Activated naive CD4-positive, alpha-beta T cell treated with anti-CD3 and anti-CD28 coated beads for 36 hours (primary cell): ENCODE data around the gene ZFR. TPM values are rescaled to one million over a fixed set of nuclear protein-coding genes. Genes with fewer than 3 reads are reported as not detected.
A peak's percentile ranks its signal among the peaks of the same experiment; 100 is the strongest.
"Not testable (repeated sequence)": the region's sequence is repeated elsewhere in the genome, so short reads cannot be mapped to it uniquely, and the experiment has no call there.

Experiments used
- CTCF ChIA-PET: fragments of 350-600 bp; sonication (Branson Sonifier 250); formaldehyde crosslinking; loops from one replicate; lab custom pipeline; 2021; ENCODE audit warnings: antibody characterized with exemption; lab: Charles Lee
- DNase-seq: peaks from one replicate; pipeline ENCODE4 v3.0.0-alpha.2; 2020
- H3K27ac Mint-ChIP-seq: one replicate; pipeline ENCODE4 v1.8.0; 2021; ENCODE audit warnings: mild to moderate bottlenecking, mixed read lengths
- H3K27me3 Mint-ChIP-seq: one replicate; pipeline ENCODE4 v1.8.0; 2021; ENCODE audit warnings: low read depth, mixed read lengths
- H3K36me3 Mint-ChIP-seq: one replicate; pipeline ENCODE4 v1.8.0; 2021; ENCODE audit warnings: low read depth, mixed read lengths
- H3K4me1 Mint-ChIP-seq: one replicate; pipeline ENCODE4 v1.8.0; 2021; ENCODE audit warnings: low read depth, mixed read lengths
- H3K4me3 Mint-ChIP-seq: one replicate; pipeline ENCODE4 v1.8.0; 2021; ENCODE audit warnings: mild to moderate bottlenecking, moderate library complexity, mixed read lengths
- H3K9me3 Mint-ChIP-seq: one replicate; pipeline ENCODE4 v1.8.0; 2021; ENCODE audit warnings: mixed read lengths
- intact Hi-C: fragments of 100-400 bp; cut with micrococcal nuclease; formaldehyde crosslinking; loops from one replicate; pipeline ENCODE4 v1.15.1; 2023
- total RNA-seq, 2 experiments: library from RNA; stranded (reverse); gene quantifications; one replicate each; pipeline ENCODE4 v1.2.3, GENCODE V29; 2021

The ZFR gene
- total RNA-seq, 2 experiments from 2014 or later = 50.9 to 52.1 TPM

DNA sequence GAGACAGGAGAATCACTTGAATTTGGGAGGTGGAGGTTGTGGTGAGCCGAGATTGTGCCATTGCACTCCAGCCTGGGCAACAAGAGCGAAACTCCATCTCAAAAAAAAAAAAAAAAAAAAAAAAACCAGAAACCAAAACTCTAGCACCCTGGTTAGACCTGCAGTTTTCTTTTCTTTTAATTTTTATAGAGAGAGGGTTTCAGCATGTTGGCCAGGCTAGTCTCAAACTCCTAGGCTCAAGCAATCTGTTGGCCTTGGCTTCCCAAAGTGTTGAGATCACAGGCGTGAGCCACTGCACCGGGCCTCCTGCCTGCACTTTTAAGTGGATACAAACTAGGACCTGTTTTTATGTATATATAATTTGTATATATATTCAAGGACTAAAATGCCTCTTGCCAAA lies 118.9 kb downstream of the ZFR start:
- Mint-ChIP-seq H3K4me1 (no peaks in the 10 kb centered on the region), H3K4me3 (no peak overlapping the region), H3K27ac (no peak overlapping the region), H3K9me3 (peaks cover 7% of the 10 kb centered on the region), H3K27me3 (no peaks in the 10 kb centered on the region), H3K36me3 (no peaks in the 10 kb centered on the region)
- intact Hi-C loops = loop anchor here (5.0 to 10.0 kb wide), 3 partner anchors 233 to 498 kb away; no protein-coding TSS in a partner anchor
- no peak for DNase-seq
- CTCF ChIA-PET = interaction anchor here (0.6 to 1.7 kb wide), 2 partner anchors 93 to 106 kb away, joined by 3 to 4 read pairs; no protein-coding TSS in a partner anchor

GRCh38 chr5:32325062-32325461 lies 119.5 kb downstream of the ZFR start:
- Mint-ChIP-seq H3K4me1 (no peaks in the 10 kb centered on the region), H3K4me3 (no peak overlapping the region), H3K27me3 (no peaks in the 10 kb centered on the region), H3K9me3 (peaks cover 7% of the 10 kb centered on the region), H3K27ac (no peak overlapping the region), H3K36me3 (no peaks in the 10 kb centered on the region)
- intact Hi-C loops = loop anchor here (5.0 to 10.0 kb wide), 3 partner anchors 233 to 498 kb away; no protein-coding TSS in a partner anchor
- CTCF ChIA-PET = interaction anchor here (0.6 to 1.7 kb wide), 4 partner anchors 18 to 154 kb away, joined by 3 to 4 read pairs (median 4); no protein-coding TSS in a partner anchor
- no peak for DNase-seq

DNA sequence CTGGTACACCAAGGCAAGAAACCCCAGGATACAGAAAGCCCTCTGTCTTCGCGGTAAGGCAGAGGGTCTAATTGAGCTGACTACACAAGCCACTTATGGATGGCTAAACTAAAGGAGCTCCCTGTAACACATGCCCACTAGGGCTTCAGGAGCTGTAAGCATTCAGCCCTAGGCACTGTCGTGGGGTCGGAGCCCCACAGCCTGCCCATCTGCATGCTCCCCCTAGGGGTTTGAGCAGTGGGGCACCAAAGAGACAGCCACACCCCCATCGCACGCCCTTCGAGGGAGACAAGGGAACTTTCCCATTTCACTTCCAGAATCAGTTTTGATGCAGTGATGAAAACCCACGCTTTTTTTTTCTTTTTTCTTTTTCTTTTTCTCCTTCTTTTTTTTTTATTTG lies 120.8 kb downstream of the ZFR start:
- Mint-ChIP-seq H3K4me3 (no peak overlapping the region), H3K4me1 (no peaks in the 10 kb centered on the region), H3K36me3 (no peaks in the 10 kb centered on the region), H3K27me3 (no peaks in the 10 kb centered on the region), H3K27ac (no peak overlapping the region), H3K9me3 (peaks cover 7% of the 10 kb centered on the region)
- no peak for DNase-seq
- CTCF ChIA-PET = interaction anchor here (1.2 kb wide), 1 partner anchor 93 kb away, joined by 3 read pairs; no protein-coding TSS in a partner anchor
- intact Hi-C loops = loop anchor here (10.0 kb wide), 1 partner anchor 249 kb away; no protein-coding TSS in a partner anchor

DNA sequence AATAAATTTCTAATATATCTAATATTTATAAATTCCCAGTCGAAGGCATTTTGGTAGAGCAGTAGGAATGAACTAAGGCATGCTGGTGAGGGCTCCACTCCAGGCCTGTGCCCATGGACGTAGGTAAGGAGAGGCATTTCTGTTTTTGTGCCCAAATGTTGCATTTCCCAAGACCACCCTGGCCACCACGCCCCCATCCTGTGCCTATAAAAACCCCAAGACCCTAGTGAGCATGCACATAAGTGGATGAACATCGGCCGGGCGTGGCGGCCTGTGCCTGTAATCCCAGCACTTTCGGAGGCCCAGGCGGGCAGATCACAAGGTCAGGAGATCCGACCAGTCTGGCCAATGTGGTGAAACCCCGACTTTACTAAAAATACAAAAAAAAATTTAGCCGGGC lies 121.7 kb downstream of the ZFR start:
- H3K4me3 Mint-ChIP-seq = no peak overlapping the region
- intact Hi-C loops = loop anchor here (10.0 kb wide), 1 partner anchor 248 kb away; no protein-coding TSS in a partner anchor
- no peaks in the 10 kb centered on the region for H3K4me1 Mint-ChIP-seq
- no peaks in the 10 kb centered on the region for H3K27me3 Mint-ChIP-seq
- DNase-seq = no peak
- peaks cover 7% of the 10 kb centered on the region for H3K9me3 Mint-ChIP-seq
- CTCF ChIA-PET = interaction anchor here (1.2 kb wide), 1 partner anchor 92 kb away, joined by 3 read pairs; no protein-coding TSS in a partner anchor
- H3K36me3 Mint-ChIP-seq = no peaks in the 10 kb centered on the region
- no peak overlapping the region for H3K27ac Mint-ChIP-seq

DNA sequence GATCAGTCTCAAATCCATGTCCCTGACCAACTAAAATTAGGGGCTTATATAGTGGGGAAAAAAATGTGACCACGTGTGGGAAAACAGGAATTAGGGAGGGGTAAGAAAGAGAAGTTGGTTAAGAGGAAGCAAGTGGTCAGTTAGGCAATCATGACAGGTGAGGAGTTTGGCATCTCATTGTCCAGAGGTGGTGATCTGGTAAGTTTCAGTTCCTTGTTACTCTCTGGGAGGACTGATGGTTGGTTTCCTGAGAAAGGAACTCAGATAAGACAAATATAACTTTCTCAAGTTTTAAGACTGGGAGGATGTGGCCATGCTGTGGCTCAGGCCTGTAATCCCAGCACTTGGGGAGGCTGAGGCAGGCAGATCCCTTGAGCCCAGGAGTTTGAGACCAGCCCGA lies 122.8 kb downstream of the ZFR start:
- H3K4me3 Mint-ChIP-seq, DNase-seq, H3K27ac Mint-ChIP-seq, H3K27me3 Mint-ChIP-seq, H3K9me3 Mint-ChIP-seq, CTCF ChIA-PET, H3K36me3 Mint-ChIP-seq, H3K4me1 Mint-ChIP-seq: not testable (repeated sequence)
- intact Hi-C loops = loop anchor here (10.0 kb wide), 1 partner anchor 247 kb away; no protein-coding TSS in a partner anchor

DNA sequence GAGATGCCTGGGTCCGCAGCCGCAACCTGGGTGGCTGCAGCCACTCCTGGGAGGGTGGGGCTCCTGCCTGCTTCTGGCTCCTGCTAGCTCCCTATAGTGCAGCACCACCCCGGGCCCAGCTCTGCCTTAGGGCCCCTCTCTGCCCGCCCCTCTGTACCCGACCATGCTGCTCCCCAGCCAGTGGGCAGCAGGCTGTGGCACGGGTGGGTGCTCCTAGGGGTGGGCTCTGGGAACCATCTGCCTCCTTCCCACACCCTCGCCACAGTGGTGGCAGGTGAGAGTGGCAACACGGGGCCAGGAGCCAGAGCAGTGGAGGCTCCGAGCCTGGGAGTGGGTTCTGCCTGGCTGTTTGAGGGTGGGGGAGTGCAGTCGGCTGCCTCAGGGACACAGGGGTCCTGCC lies 124.0 kb downstream of the ZFR start:
- intact Hi-C loops = loop anchor here (10.0 kb wide), 1 partner anchor 246 kb away; no protein-coding TSS in a partner anchor
- H3K9me3 Mint-ChIP-seq = peaks cover 7% of the 10 kb centered on the region
- CTCF ChIA-PET = interaction anchor here (0.6 kb wide), 1 partner anchor 244 kb away, joined by 3 read pairs; no protein-coding TSS in a partner anchor

GRCh38 chr5:32319926-32320543 lies 124.5 kb downstream of the ZFR start:
- no peaks in the 10 kb centered on the region for H3K4me1 Mint-ChIP-seq
- H3K4me3 Mint-ChIP-seq = no peak overlapping the region
- no peaks in the 10 kb centered on the region for H3K36me3 Mint-ChIP-seq
- H3K27me3 Mint-ChIP-seq = no peaks in the 10 kb centered on the region
- peaks cover 7% of the 10 kb centered on the region for H3K9me3 Mint-ChIP-seq
- no peak for DNase-seq
- CTCF ChIA-PET = interaction anchor here (1.5 kb wide), 1 partner anchor 87 kb away, joined by 8 read pairs; no protein-coding TSS in a partner anchor
- H3K27ac Mint-ChIP-seq = no peak overlapping the region
- intact Hi-C loops = loop anchor here (10.0 kb wide), 1 partner anchor 245 kb away; no protein-coding TSS in a partner anchor

More for the DNA sequence above, 124.0 kb downstream of the ZFR start:
- Mint-ChIP-seq H3K27me3 (no peaks in the 10 kb centered on the region), H3K4me1 (no peaks in the 10 kb centered on the region), H3K36me3 (no peaks in the 10 kb centered on the region), H3K4me3 (no peak overlapping the region), H3K27ac (no peak overlapping the region)
- DNase-seq = no peak

DNA sequence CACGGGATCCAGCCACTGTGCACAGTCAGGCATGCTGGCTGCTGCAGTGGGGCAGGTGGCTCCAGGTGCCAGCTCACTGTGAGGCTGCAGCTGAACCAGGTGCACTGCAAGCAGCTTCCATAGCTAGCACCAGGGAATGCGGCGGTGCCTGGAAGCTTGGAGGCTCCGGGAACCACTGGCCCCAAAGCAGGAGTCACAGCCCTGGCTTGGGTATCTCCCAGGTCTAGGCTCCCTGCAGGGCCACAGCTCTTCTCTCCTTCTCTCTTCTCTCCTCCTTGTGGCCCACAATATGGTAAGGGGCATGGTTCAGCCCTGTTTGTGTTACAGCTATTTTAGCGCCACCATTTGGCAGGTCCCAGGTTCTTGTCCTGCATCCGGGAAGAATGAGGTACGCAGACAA lies 125.1 kb downstream of the ZFR start:
- Mint-ChIP-seq H3K27me3 (no peaks in the 10 kb centered on the region), H3K36me3 (no peaks in the 10 kb centered on the region), H3K4me1 (no peaks in the 10 kb centered on the region), H3K4me3 (no peak overlapping the region), H3K27ac (no peak overlapping the region), H3K9me3 (peaks cover 7% of the 10 kb centered on the region)
- CTCF ChIA-PET = interaction anchor here (1.5 kb wide), 1 partner anchor 87 kb away, joined by 8 read pairs; no protein-coding TSS in a partner anchor
- DNase-seq = no peak
- intact Hi-C loops = no loop called here

DNA sequence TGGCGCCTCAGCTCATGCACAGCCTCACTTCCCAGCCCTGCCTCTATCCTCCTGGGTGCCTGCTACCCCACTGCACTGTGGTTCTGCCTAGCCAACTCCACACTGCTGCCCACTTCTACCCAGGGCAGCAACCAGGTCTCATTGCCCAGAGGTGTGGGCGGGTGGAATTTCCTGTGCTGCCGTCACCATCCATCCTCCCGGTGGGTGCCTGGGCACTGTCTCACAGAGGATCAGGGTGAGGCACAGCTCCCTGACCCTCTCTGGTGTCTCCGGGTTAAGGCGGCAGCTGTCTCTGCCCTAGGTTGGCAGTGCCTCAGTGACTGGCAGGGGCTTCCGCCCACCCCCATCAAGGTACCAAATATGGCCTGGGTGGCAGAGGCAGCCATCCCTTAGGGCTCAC lies 127.5 kb downstream of the ZFR start:
- peaks cover 7% of the 10 kb centered on the region for H3K9me3 Mint-ChIP-seq
- H3K27me3 Mint-ChIP-seq = no peaks in the 10 kb centered on the region
- CTCF ChIA-PET = no interaction called here
- H3K27ac Mint-ChIP-seq = no peak overlapping the region
- no peaks in the 10 kb centered on the region for H3K36me3 Mint-ChIP-seq
- H3K4me3 Mint-ChIP-seq = no peak overlapping the region
- no peaks in the 10 kb centered on the region for H3K4me1 Mint-ChIP-seq
- DNase-seq = no peak
- intact Hi-C loops = no loop called here

DNA sequence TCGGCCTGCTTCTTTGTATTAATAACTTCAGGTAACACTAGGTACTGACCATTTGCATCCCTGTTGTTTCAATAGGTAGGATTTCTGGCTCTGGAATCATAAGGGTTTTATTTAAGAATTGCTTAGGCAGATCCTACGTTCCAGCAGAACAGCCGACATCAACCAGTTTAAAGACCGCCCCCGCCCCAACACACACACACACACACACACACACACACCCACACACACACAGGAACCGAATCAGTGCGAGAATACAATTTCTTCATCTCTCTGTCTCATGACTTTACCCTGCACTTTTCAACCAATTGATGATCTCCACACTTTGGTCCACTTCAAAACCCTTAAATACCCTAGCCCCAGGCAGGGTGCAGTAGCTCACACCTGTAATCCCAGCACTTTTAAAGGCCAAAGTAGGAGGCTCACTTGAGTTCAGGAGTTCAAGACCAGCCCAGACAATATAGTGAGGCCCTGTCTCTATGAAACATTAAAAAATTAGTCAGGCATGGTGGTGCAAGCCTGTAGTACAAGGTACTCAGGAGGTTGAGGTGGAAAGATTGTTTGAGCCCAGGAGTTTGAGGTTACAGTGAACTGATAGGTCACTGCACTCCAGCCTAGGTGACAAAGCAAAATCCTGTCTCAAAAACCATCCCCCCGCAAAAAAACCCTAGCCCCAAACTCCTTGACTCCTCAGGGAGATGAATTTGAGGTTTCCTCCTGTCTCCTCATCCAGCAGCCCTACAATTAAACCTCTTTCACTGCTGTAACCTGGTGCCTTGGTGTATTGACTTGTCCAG lies 129.1 kb downstream of the ZFR start:
- H3K4me1 Mint-ChIP-seq = peaks cover 9% of the 10 kb centered on the region
- no peak for DNase-seq
- CTCF ChIA-PET = no interaction called here
- H3K9me3 Mint-ChIP-seq = no peaks in the 10 kb centered on the region
- H3K27ac Mint-ChIP-seq = no peak overlapping the region
- H3K36me3 Mint-ChIP-seq = no peaks in the 10 kb centered on the region
- H3K4me3 Mint-ChIP-seq = no peak overlapping the region
- intact Hi-C loops = no loop called here
- H3K27me3 Mint-ChIP-seq = no peaks in the 10 kb centered on the region

DNA sequence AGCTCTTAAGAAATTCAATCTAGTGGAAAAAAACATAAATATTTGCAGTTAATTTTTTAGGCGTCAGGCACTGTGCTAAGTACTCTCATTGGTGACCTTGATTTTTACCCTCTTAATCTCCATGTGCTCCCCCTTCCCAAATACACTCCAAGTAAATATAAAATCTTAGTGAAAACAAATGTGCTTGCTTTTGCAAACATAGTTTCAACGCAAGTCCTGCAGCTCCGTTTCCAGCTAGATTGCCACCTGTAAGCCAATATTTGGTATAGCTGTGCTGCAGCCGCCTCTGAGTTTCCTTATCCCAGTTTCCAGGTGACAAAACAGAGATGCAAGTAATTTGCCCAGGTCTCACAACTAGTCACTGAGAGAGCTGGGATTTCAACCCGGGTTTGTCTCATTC lies 129.9 kb downstream of the ZFR start:
- Mint-ChIP-seq H3K4me3 (peak overlapping the region; percentile 51), H3K9me3 (no peaks in the 10 kb centered on the region), H3K27ac (no peak overlapping the region), H3K4me1 (peaks cover 15% of the 10 kb centered on the region), H3K36me3 (no peaks in the 10 kb centered on the region), H3K27me3 (no peaks in the 10 kb centered on the region)
- no peak for DNase-seq
- CTCF ChIA-PET = no interaction called here
- intact Hi-C loops = loop anchor here (5.0 kb wide), 1 partner anchor 82 kb away; no protein-coding TSS in a partner anchor

GRCh38 chr5:32314152-32314488 lies 130.4 kb downstream of the ZFR start:
- peaks cover 20% of the 10 kb centered on the region for H3K4me1 Mint-ChIP-seq
- not testable (repeated sequence) for H3K9me3 Mint-ChIP-seq, H3K27ac Mint-ChIP-seq, H3K36me3 Mint-ChIP-seq, DNase-seq, H3K27me3 Mint-ChIP-seq
- CTCF ChIA-PET = interaction anchor here (0.6 kb wide), 1 partner anchor 26 kb away, joined by 3 read pairs; no protein-coding TSS in a partner anchor
- H3K4me3 Mint-ChIP-seq = peak overlapping the region; percentile 51
- intact Hi-C loops = loop anchor here (5.0 kb wide), 1 partner anchor 82 kb away; no protein-coding TSS in a partner anchor
